PC-9 (cell line): ENCODE data around the gene COX6B1. TPM values are rescaled to one million over a fixed set of nuclear protein-coding genes. Genes with fewer than 3 reads are reported as not detected.
"Not testable (repeated sequence)": the region's sequence is repeated elsewhere in the genome, so short reads cannot be mapped to it uniquely, and the experiment has no call there.

Source experiments
- BruUV-seq: library from RNA; stranded (reverse); fragments of 400-500 nt; replicated peaks from 2 replicates; lab custom pipeline; 2021; lab: Mats Ljungman, UMichigan
- CTCF ChIA-PET: fragments of 300-600 bp; sonication (Branson Sonifier 250); formaldehyde crosslinking; loops from one replicate; lab custom pipeline; 2022; ENCODE audit warnings: antibody characterized with exemption; lab: Charles Lee
- POLR2A ChIA-PET: fragments of 300-600 bp; sonication (Branson Sonifier 250); formaldehyde crosslinking; loops from one replicate; lab custom pipeline; 2022; ENCODE audit warnings: antibody characterized with exemption; ENCODE audit not compliant: unreplicated experiment; lab: Charles Lee
- DNase-seq, 2 experiments: peaks; one replicate each; pipeline versions ENCODE4 v3.0.0 to v3.0.0-alpha.2; 2015 to 2022; ENCODE audit warnings: mixed read lengths in 1 of 2
- H2AFZ ChIP-seq: fragments of 200-600 bp; sonication (generic); 2 replicates; pipeline ENCODE4 v1.8.1; 2017; ENCODE audit warnings: antibody characterized with exemption
- H3F3A ChIP-seq: fragments of 200-600 bp; sonication (generic); 2 replicates; pipeline ENCODE4 v1.8.1; 2017; ENCODE audit warnings: antibody characterized with exemption, mild to moderate bottlenecking, low read depth; ENCODE audit not compliant: insufficient read depth
- H3K27ac ChIP-seq: fragments of 200-600 bp; sonication (generic); 2 replicates; pipeline ENCODE4 v1.6.1; 2016; ENCODE audit warnings: mixed run types
- H3K27me3 ChIP-seq: fragments of 200-600 bp; sonication (generic); 2 replicates; pipeline ENCODE4 v1.6.1; 2016; ENCODE audit warnings: low read depth, mixed run types; ENCODE audit not compliant: insufficient read depth
- H3K36me3 ChIP-seq: fragments of 200-600 bp; sonication (generic); 2 replicates; pipeline ENCODE4 v1.6.1; 2016; ENCODE audit warnings: low read depth, mixed run types
- H3K4me1 ChIP-seq: fragments of 200-600 bp; sonication (generic); replicated peaks from 2 replicates; pipeline ENCODE4 v1.6.1; 2016; ENCODE audit warnings: mixed run types; ENCODE audit not compliant: insufficient read depth
- H3K4me2 ChIP-seq: fragments of 200-600 bp; sonication (generic); 2 replicates; pipeline ENCODE4 v1.6.1; 2017; ENCODE audit warnings: mixed run types
- H3K4me3 ChIP-seq: fragments of 200-600 bp; sonication (generic); 2 replicates; pipeline ENCODE4 v1.6.1; 2016; ENCODE audit warnings: mixed run types
- H3K79me2 ChIP-seq: fragments of 200-600 bp; sonication (generic); 2 replicates; pipeline ENCODE4 v1.6.1; 2017; ENCODE audit warnings: low read depth, mixed run types
- H3K9me2 ChIP-seq: fragments of 200-600 bp; sonication (generic); 2 replicates; pipeline ENCODE4 v1.8.1; 2017; ENCODE audit warnings: mild to moderate bottlenecking; ENCODE audit not compliant: insufficient read depth
- H3K9me3 ChIP-seq: fragments of 200-600 bp; sonication (generic); 2 replicates; pipeline ENCODE4 v1.8.1; 2016; ENCODE audit warnings: low read depth; ENCODE audit not compliant: insufficient read depth
- H4K20me1 ChIP-seq: fragments of 200-600 bp; sonication (generic); 2 replicates; pipeline ENCODE4 v1.8.1; 2017; ENCODE audit not compliant: insufficient read depth
- EZH2 ChIP-seq: fragments of 200-600 bp; sonication (generic); IDR thresholded peaks from 2 replicates; pipeline ENCODE4 v1.8.0; 2017; ENCODE audit warnings: antibody characterized with exemption, low read depth
- intact Hi-C: fragments of 100-400 bp; cut with micrococcal nuclease; formaldehyde crosslinking; loops from one replicate; pipeline ENCODE4 v1.10.0; 2022; ENCODE audit not compliant: unreplicated experiment
- total RNA-seq: library from RNA; stranded (reverse); gene quantifications from 2 replicates; pipeline ENCODE4 v1.2.3, GENCODE V29; 2021
- TF ChIP-seq, protein P1 (sequence below): fragments of 200-600 bp; sonication (generic); conservative IDR thresholded peaks from 2 replicates; pipeline ENCODE4 v1.6.1; 2017; ENCODE audit warnings: mixed run types, antibody characterized with exemption, mild to moderate bottlenecking, moderate library complexity

The COX6B1 gene
- total RNA-seq, 1 experiment from 2014 or later, result 489 TPM

- intact Hi-C loops, result loop anchor here (2.0 to 5.0 kb wide), 2 partner anchors 72 to 98 kb away; partner anchors contain the start of gene TMEM147
- Histone ChIP-seq H3K27ac (peak overlapping the region; percentile 20; the same call in 1 of the 2 replicates), H2AFZ (peak overlapping the region; percentile 96), H3K36me3 (no peaks in the 10 kb centered on the region), H3K9me2 (no peaks in the 10 kb centered on the region), H3K4me1 (peaks cover 17% of the 10 kb centered on the region), H3K79me2 (peaks cover 19% of the 10 kb centered on the region), H3K4me3 (peak overlapping the region; percentile 78; the same call in 1 of the 2 replicates), H4K20me1 (no peaks in the 10 kb centered on the region), H3K4me2 (peak overlapping the region; percentile 94), H3K9me3 (no peaks in the 10 kb centered on the region), H3F3A (peaks cover 14% of the 10 kb centered on the region; the same call in 1 of the 2 replicates), H3K27me3 (no peaks in the 10 kb centered on the region)
- peak in 1 of 2 experiments; percentile 60 for DNase-seq
- TF ChIP-seq, protein P1, sequence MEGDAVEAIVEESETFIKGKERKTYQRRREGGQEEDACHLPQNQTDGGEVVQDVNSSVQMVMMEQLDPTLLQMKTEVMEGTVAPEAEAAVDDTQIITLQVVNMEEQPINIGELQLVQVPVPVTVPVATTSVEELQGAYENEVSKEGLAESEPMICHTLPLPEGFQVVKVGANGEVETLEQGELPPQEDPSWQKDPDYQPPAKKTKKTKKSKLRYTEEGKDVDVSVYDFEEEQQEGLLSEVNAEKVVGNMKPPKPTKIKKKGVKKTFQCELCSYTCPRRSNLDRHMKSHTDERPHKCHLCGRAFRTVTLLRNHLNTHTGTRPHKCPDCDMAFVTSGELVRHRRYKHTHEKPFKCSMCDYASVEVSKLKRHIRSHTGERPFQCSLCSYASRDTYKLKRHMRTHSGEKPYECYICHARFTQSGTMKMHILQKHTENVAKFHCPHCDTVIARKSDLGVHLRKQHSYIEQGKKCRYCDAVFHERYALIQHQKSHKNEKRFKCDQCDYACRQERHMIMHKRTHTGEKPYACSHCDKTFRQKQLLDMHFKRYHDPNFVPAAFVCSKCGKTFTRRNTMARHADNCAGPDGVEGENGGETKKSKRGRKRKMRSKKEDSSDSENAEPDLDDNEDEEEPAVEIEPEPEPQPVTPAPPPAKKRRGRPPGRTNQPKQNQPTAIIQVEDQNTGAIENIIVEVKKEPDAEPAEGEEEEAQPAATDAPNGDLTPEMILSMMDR, result no peak
- TF ChIP-seq EZH2, result no peak
- ChIA-PET POLR2A (no interaction called here), CTCF (no interaction called here)
- no TSS peak for BruUV-seq
Measured at GRCh38 chr19:35644987-35645679, 3.0 kb upstream of the COX6B1 start.

- no peaks in the 10 kb centered on the region; the same call in 1 of the 2 replicates for H4K20me1 ChIP-seq
- H3F3A ChIP-seq, result peaks cover 15% of the 10 kb centered on the region; the same call in 1 of the 2 replicates
- no peaks in the 10 kb centered on the region for H3K36me3 ChIP-seq
- peaks cover 27% of the 10 kb centered on the region for H3K79me2 ChIP-seq
- ChIA-PET CTCF (no interaction called here), POLR2A (no interaction called here)
- H3K27me3 ChIP-seq, result no peaks in the 10 kb centered on the region
- no TSS peak for BruUV-seq
- peaks cover 17% of the 10 kb centered on the region for H3K4me1 ChIP-seq
- no peak overlapping the region for H3K4me3 ChIP-seq
- DNase-seq, result no peak
- intact Hi-C loops, result loop anchor here (2.0 kb wide), 1 partner anchor 71 kb away; no protein-coding TSS in a partner anchor
- peak overlapping the region; percentile 94; the same call in 1 of the 2 replicates for H3K4me2 ChIP-seq
- no peaks in the 10 kb centered on the region for H3K9me2 ChIP-seq
- no peak overlapping the region for H2AFZ ChIP-seq
- TF ChIP-seq, protein P1, result no peak
- no peak for TF ChIP-seq EZH2
- no peak overlapping the region for H3K27ac ChIP-seq
- H3K9me3 ChIP-seq, result no peaks in the 10 kb centered on the region
Measured at GRCh38 chr19:35645680-35646511, 2.2 kb upstream of the COX6B1 start.

- H3K4me2 ChIP-seq, result no peak overlapping the region
- POLR2A ChIA-PET, result no interaction called here
Measured at GRCh38 chr19:35650581-35650980, 2.5 kb downstream of the COX6B1 start.

GRCh38 chr19:35654828-35655227 is 6.7 kb downstream of the COX6B1 start:
- CTCF ChIA-PET, H3K4me3 ChIP-seq, H3K9me3 ChIP-seq, H3K9me2 ChIP-seq, H3K4me1 ChIP-seq, H3K27ac ChIP-seq, intact Hi-C loops, H4K20me1 ChIP-seq, BruUV-seq, H2AFZ ChIP-seq, DNase-seq, H3K4me2 ChIP-seq, H3K27me3 ChIP-seq: not testable (repeated sequence)
- H3F3A ChIP-seq, result peaks cover 11% of the 10 kb centered on the region; the same call in 1 of the 2 replicates
- peaks cover 23% of the 10 kb centered on the region for H3K36me3 ChIP-seq
- POLR2A ChIA-PET, result interaction anchor here (0.6 kb wide), 1 partner anchor 251 kb away, joined by 7 read pairs; no protein-coding TSS in a partner anchor
- peaks cover 12% of the 10 kb centered on the region for H3K79me2 ChIP-seq

More at GRCh38 chr19:35650581-35650980, 2.5 kb downstream of the COX6B1 start:
- H3K4me1 ChIP-seq, result peaks cover 11% of the 10 kb centered on the region; the same call in 1 of the 2 replicates
- DNase-seq, result no peak
- H3K9me2 ChIP-seq, result no peaks in the 10 kb centered on the region
- intact Hi-C loops, result no loop called here
- peaks cover 3% of the 10 kb centered on the region; the same call in 1 of the 2 replicates for H4K20me1 ChIP-seq
- CTCF ChIA-PET, result interaction anchor here (0.6 kb wide), 1 partner anchor 32 kb away, joined by 10 read pairs; no protein-coding TSS in a partner anchor
- peaks cover 4% of the 10 kb centered on the region; the same call in 1 of the 2 replicates for H3F3A ChIP-seq
- no peak overlapping the region for H3K4me3 ChIP-seq
- no peaks in the 10 kb centered on the region for H3K9me3 ChIP-seq
- BruUV-seq, result no TSS peak
- H2AFZ ChIP-seq, result no peak overlapping the region
- H3K79me2 ChIP-seq, result peaks cover 29% of the 10 kb centered on the region
- no peak for TF ChIP-seq EZH2
- TF ChIP-seq, protein P1, result no peak
- peaks cover 10% of the 10 kb centered on the region; the same call in 1 of the 2 replicates for H3K36me3 ChIP-seq
- H3K27ac ChIP-seq, result no peak overlapping the region
- no peaks in the 10 kb centered on the region for H3K27me3 ChIP-seq
